Measurements from ENCODE around the gene AURKA. TPM values are rescaled to one million over a fixed set of nuclear protein-coding genes. Genes with fewer than 3 reads are reported as not detected.
A peak's percentile ranks its signal among the peaks of the same experiment; 100 is the strongest.

Gene AURKA
- total RNA-seq, 4 donors from 2014 or later, result 1.6 to 11.3 (median 4.6) TPM

DNA sequence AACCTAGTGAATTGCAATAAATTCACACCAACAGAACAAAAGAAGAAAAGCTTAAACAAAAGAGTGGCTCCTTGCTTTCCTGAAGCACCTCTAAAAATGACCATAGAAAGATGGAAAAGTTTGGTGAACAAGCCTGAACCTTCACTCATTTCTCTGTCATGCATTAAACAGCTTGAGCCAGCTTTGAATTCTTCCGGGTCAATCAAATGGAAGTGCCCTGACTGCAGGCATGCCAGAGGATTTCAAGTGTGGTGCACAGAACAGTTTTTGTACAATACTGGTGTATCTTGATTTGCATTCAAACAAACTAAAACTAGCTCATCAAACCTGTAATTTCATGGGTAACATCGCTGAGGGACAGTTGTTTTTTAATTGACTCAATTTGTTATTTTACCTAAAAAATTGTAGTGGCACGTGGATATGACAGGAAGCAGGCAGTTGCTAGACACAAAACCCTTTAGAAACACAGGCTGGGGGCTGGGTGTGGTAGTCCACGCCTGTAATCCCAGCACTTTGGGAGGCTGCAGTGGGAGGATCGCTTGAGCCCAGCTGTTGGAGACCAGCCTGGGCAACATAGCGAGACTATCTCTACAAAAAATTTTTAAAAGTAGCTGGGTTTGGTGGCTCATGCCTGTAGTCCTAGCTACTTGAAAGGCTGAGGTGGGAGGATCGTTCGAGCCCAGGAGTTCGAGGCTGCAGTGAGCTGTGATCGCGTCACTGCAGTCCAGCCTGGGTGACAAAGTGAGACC lies 29.1 kb upstream of the AURKA start:
- no peak overlapping the region for H3K4me3 ChIP-seq
- in situ Hi-C loops (cut with MboI; ENCODE audit: low sequenced_read_pairs in 4 of 4), result no loop called here
- TF ChIP-seq, protein P1, sequence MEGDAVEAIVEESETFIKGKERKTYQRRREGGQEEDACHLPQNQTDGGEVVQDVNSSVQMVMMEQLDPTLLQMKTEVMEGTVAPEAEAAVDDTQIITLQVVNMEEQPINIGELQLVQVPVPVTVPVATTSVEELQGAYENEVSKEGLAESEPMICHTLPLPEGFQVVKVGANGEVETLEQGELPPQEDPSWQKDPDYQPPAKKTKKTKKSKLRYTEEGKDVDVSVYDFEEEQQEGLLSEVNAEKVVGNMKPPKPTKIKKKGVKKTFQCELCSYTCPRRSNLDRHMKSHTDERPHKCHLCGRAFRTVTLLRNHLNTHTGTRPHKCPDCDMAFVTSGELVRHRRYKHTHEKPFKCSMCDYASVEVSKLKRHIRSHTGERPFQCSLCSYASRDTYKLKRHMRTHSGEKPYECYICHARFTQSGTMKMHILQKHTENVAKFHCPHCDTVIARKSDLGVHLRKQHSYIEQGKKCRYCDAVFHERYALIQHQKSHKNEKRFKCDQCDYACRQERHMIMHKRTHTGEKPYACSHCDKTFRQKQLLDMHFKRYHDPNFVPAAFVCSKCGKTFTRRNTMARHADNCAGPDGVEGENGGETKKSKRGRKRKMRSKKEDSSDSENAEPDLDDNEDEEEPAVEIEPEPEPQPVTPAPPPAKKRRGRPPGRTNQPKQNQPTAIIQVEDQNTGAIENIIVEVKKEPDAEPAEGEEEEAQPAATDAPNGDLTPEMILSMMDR (IDR thresholded peaks at IDR 0.05 in 4 of 5, conservative IDR thresholded peaks at IDR 0.05 in 1 of 5), result no peak
- no peak for TF ChIP-seq POLR2A (IDR thresholded peaks at IDR 0.05)
- no peaks in the 10 kb centered on the region for H3K9me3 ChIP-seq
- no peak overlapping the region for H3K27ac ChIP-seq
- no peak for DNase-seq
- no peak for ATAC-seq
- no peaks in the 10 kb centered on the region for H3K4me1 ChIP-seq
- H3K36me3 ChIP-seq, result no peaks in the 10 kb centered on the region
- intact Hi-C loops (cut with DNase I; ENCODE audit: low total_unique reads), result no loop called here
- no peaks in the 10 kb centered on the region for H3K27me3 ChIP-seq

DNA sequence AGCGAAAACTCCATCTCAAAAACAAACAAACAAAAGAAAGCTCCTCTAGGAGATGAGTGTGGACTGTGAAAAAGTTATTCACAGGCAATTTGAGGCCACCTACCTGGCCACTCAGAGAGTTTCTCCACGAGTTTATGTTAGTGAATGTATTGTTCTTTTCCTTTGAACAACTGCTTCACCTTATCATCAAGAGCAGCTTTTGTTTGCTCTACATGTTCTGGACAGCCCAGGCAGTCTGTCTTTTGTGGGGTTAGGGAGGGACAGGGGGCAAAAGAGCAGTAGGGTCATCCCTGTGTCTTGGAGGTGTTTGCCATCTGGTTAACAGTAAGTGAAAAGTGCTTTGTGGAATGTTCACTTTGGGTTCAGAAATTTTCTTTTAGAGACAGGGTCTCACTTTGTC lies 28.0 kb upstream of the AURKA start:
- Histone ChIP-seq H3K36me3 (no peaks in the 10 kb centered on the region), H3K4me1 (no peaks in the 10 kb centered on the region), H3K9me3 (no peaks in the 10 kb centered on the region), H3K27ac (no peak overlapping the region), H3K4me3 (no peak overlapping the region), H3K27me3 (no peaks in the 10 kb centered on the region)
- ATAC-seq (no peak), DNase-seq (no peak)
- intact Hi-C loops (cut with DNase I; ENCODE audit: low total_unique reads) (no loop called here), in situ Hi-C loops (cut with MboI; ENCODE audit: low sequenced_read_pairs in 4 of 4) (no loop called here)
- TF ChIP-seq, protein P1 (IDR thresholded peaks at IDR 0.05 in 4 of 5, conservative IDR thresholded peaks at IDR 0.05 in 1 of 5), result no peak
- TF ChIP-seq POLR2A (IDR thresholded peaks at IDR 0.05), result no peak

DNA sequence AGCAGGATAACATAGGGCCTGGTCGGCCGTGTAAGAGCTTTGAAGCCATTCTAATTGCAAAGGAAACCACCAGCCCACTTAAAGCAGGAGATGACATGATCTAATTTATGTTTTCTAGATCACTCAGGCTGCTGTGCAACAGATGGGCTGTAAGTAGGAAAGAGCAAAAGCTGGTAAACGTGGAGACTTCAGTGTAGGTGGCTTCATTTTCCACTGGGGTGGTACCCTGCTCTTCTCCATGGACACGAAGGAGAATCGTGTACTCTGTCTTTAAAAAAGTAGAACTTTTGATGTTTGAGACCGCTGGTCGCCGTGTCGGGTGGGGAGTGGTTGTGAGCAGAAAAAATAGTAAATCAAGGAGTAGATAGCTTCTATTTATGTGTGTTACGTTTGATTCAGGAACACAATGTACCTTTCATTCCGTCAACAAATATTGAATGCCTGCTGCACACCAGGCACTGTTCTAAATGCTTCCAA lies 26.4 kb upstream of the AURKA start:
- TF ChIP-seq, protein P1 (IDR thresholded peaks at IDR 0.05 in 4 of 5, conservative IDR thresholded peaks at IDR 0.05 in 1 of 5), result no peak
- TF ChIP-seq POLR2A (IDR thresholded peaks at IDR 0.05), result no peak
- in situ Hi-C loops (cut with MboI; ENCODE audit: low sequenced_read_pairs in 4 of 4), result no loop called here
- Histone ChIP-seq H3K4me3 (no peak overlapping the region), H3K27me3 (no peaks in the 10 kb centered on the region), H3K36me3 (no peaks in the 10 kb centered on the region), H3K27ac (peak overlapping the region in 2 of 4 donors; percentile 42 to 59), H3K9me3 (no peaks in the 10 kb centered on the region), H3K4me1 (no peaks in the 10 kb centered on the region)
- intact Hi-C loops (cut with DNase I; ENCODE audit: low total_unique reads), result no loop called here
- ATAC-seq (no peak), DNase-seq (no peak)

DNA sequence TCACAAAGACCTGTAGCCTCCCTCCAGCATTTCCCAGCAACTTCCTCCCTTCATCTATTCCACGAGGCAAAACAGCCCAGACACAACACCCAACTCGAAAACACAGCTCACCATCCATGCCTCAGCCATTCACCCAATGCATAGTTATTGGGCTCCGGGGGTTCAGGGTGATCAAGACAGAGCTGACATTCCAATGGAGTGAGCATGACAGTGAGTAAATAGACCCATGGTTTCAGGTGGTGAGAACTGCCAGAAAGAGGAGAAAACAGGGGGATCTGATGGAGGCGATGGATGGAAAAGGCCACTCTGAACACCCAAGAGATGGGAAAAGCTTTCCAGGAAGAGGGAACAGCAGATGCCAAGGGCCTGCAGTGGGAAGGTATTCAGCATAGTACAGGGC lies 25.9 kb upstream of the AURKA start:
- Histone ChIP-seq H3K4me1 (no peaks in the 10 kb centered on the region), H3K4me3 (no peak overlapping the region), H3K27ac (peak overlapping the region in 1 of 4 donors; percentile 59), H3K9me3 (no peaks in the 10 kb centered on the region), H3K27me3 (no peaks in the 10 kb centered on the region), H3K36me3 (no peaks in the 10 kb centered on the region)
- DNase-seq (no peak), ATAC-seq (no peak)
- intact Hi-C loops (cut with DNase I; ENCODE audit: low total_unique reads) (no loop called here), in situ Hi-C loops (cut with MboI; ENCODE audit: low sequenced_read_pairs in 4 of 4) (no loop called here)
- no peak for TF ChIP-seq POLR2A (IDR thresholded peaks at IDR 0.05)
- TF ChIP-seq, protein P1 (IDR thresholded peaks at IDR 0.05 in 4 of 5, conservative IDR thresholded peaks at IDR 0.05 in 1 of 5), result no peak

All from gastrocnemius medialis (tissue), 4 donors.